Measurements from ENCODE around the gene MRPL47. TPM values are rescaled to one million over a fixed set of nuclear protein-coding genes. Genes with fewer than 3 reads are reported as not detected.
A peak's percentile ranks its signal among the peaks of the same experiment; 100 is the strongest.

The MRPL47 gene
- total and polyA plus RNA-seq, 10 of the 15 experiments (the other 5 are each of a cell fraction or from before 2014, with no cell fraction given) = 40.6 to 237 (median 73.9) TPM

- H4K20me1 ChIP-seq (ENCODE audit: control insufficient read depth, insufficient read depth) = no peaks in the 10 kb centered on the region
- ChIA-PET POLR2A (interaction anchor here (0.8 to 1.7 kb wide), 6 partner anchors 31 to 492 kb away, joined by 3 to 14 read pairs (median 5); partner anchors contain the start of genes MFN1, MRPL47, NDUFB5 and ZMAT3), RAD21 (ENCODE audit: unreplicated experiment) (interaction anchor here (1.0 to 2.0 kb wide), 12 partner anchors 42 to 548 kb away, joined by 3 to 12 read pairs (median 4); partner anchors contain the start of genes MRPL47, NDUFB5 and ZNF639), CTCF (interaction anchor here (0.9 to 3.7 kb wide), 4 partner anchors 239 to 1038 kb away, joined by 3 to 20 read pairs (median 4); no protein-coding TSS in a partner anchor), SMC1A (ENCODE audit: uncharacterized antibody, unreplicated experiment) (interaction anchor here (0.9 to 1.7 kb wide), 7 partner anchors 42 to 494 kb away, joined by 3 to 9 read pairs (median 4); partner anchors contain the start of genes MRPL47 and NDUFB5)
- no peaks in the 10 kb centered on the region for H3K36me3 ChIP-seq (ENCODE audit: control insufficient read depth in 2 of 2, insufficient read depth in 2 of 2, low read length in 1 of 2)
- DNase-seq (ENCODE audit: low read depth, low spot score) (peak; percentile 13), ATAC-seq (peak; percentile 83), FAIRE-seq (no peak)
- in situ Hi-C loops (cut with MboI) = loop anchor here (10.0 to 25.0 kb wide), 2 partner anchors 549 to 1126 kb away; no protein-coding TSS in a partner anchor
- peak overlapping the region; percentile 96 for H3K4me3 ChIP-seq
- peak overlapping the region; percentile 84 for H3K9ac ChIP-seq (ENCODE audit: control insufficient read depth, insufficient read depth, low read length)
- intact Hi-C loops (cut with micrococcal nuclease; ENCODE audit: unreplicated experiment) = loop anchor here (5.0 kb wide), 1 partner anchor 546 kb away; no protein-coding TSS in a partner anchor
- peak overlapping the region; percentile 75 for H3K27ac ChIP-seq (ENCODE audit: control insufficient read depth, insufficient read depth)
- no peaks in the 10 kb centered on the region for H3K9me3 ChIP-seq (replicated peaks; ENCODE audit: control insufficient read depth, insufficient read depth, low read length)
- no peaks in the 10 kb centered on the region; a peak in 1 of 4 replicates for H3K27me3 ChIP-seq (replicated peaks in 1 of 2; ENCODE audit: control insufficient read depth in 2 of 2, insufficient read depth in 2 of 2, low read length in 1 of 2)
- no TSS peak for BruUV-seq (replicated peaks)
- WGBS (ENCODE audit: insufficient coverage, insufficient replicate concordance, low lambda C conversion rate, missing lambda C conversion rate) = 0% methylated on average over 21 of the region's 40 CpGs
- peak overlapping the region; percentile 76 for H2AFZ ChIP-seq (ENCODE audit: control insufficient read depth, low read depth, low read length)
- H3K4me1 ChIP-seq (ENCODE audit: control insufficient read depth, insufficient read depth, low read length) = no peaks in the 10 kb centered on the region
- peaks cover 46% of the 10 kb centered on the region for H3K79me2 ChIP-seq (ENCODE audit: control insufficient read depth, insufficient read depth, low read length)
- H3K4me2 ChIP-seq (ENCODE audit: control insufficient read depth, insufficient read depth) = peak overlapping the region; percentile 91; the same call in 1 of the 2 replicates
- TF ChIP-seq CHD1 (IDR thresholded peaks at IDR 0.05; ENCODE audit: low read depth, low read length) (no peak), BCL3 (IDR thresholded peaks at IDR 0.05; ENCODE audit: borderline replicate concordance, insufficient read depth, low read depth, low read length, poor library complexity, severe bottlenecking) (no peak), PBX3 (IDR thresholded peaks at IDR 0.05; ENCODE audit: insufficient replicate concordance, low read depth, low read length) (no peak), STAT3 (IDR thresholded peaks at IDR 0.05; ENCODE audit: low read depth, low read length) (no peak), CEBPB (IDR thresholded peaks at IDR 0.05; ENCODE audit: borderline replicate concordance in 1 of 2, low read depth in 2 of 2, low read length in 2 of 2) (no peak), CHD4 (IDR thresholded peaks at IDR 0.05) (no peak), KDM1A (IDR thresholded peaks at IDR 0.05; ENCODE audit: borderline replicate concordance) (no peak), TAF1 (IDR thresholded peaks at IDR 0.05; ENCODE audit: borderline replicate concordance, low read depth, low read length) (no peak), RFX5 (IDR thresholded peaks at IDR 0.05; ENCODE audit: low read depth, low read length) (no peak), EGR1 (IDR thresholded peaks at IDR 0.05; ENCODE audit: borderline replicate concordance in 1 of 2, low read depth in 2 of 2, low read length in 2 of 2) (peak in 1 of 2 experiments; percentile 14; a peak in 1 of 3 replicates), TARDBP (IDR thresholded peaks at IDR 0.05; ENCODE audit: borderline replicate concordance) (no peak), YY1 (IDR thresholded peaks at IDR 0.05; ENCODE audit: low read depth, low read length) (0 out of 2 replicates have a peak, but pooled peaks have one; percentile 41), SMC3 (IDR thresholded peaks at IDR 0.05; ENCODE audit: borderline replicate concordance, low read length) (no peak), E2F4 (IDR thresholded peaks at IDR 0.05; ENCODE audit: low read depth, low read length) (no peak), PAX8 (IDR thresholded peaks at IDR 0.05) (no peak), NFYA (IDR thresholded peaks at IDR 0.05; ENCODE audit: borderline replicate concordance, low read depth, low read length) (no peak)
Observed at GRCh38 chr3:179563271-179563783, 41.1 kb downstream of the MRPL47 start.

Data from GM12878 (cell line).